GM13976 (cell line): Measurements from ENCODE around the gene CCNE1.

ENCODE experiments used
- DNase-seq: peaks from one replicate; pipeline ENCODE4 v3.0.0; 2012; ENCODE audit warnings: low spot score
- in situ Hi-C: fragments of 300-500 bp; cut with MboI; formaldehyde crosslinking; loops from one replicate; pipeline ENCODE4 v1.12.0; 2022; ENCODE audit warnings: low sequenced_read_pairs, mixed read lengths, inconsistent platforms; ENCODE audit not compliant: unreplicated experiment
- TF ChIP-seq, protein P1 (sequence below): IDR thresholded peaks from 2 replicates; pipeline ENCODE4 v1.5.1; 2012; ENCODE audit warnings: borderline replicate concordance, mild to moderate bottlenecking; ENCODE audit not compliant: insufficient read depth; ENCODE audit errors: extremely low read depth, missing control alignments, control extremely low read depth

The CCNE1 gene

DNA sequence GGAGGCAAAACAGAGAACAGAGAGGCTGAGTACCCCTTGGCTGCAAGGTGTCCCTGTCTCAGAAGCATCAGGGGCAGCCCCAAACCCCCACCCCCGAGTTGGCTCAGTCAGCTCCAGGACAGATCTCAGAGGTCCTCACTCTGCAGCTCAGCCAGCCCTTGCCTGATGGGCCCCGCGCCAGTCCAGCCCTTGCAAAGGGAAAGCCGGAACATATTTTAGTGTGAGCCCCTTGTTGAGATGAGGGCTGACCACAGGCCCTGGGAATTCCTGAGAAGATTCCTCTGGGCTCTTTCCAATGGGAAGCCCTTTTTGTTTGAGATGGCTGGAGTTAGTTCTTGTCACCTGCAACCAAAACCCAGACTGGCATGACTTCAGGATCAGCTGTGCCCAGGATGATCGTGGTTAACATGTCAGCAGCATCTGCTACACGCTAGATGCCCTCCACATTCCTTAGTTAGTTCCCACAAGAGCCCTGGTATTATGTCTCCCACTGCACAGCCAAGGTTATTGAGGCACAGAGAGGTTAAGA, 33.9 kb upstream of the CCNE1 start:
- TF ChIP-seq, protein P1, sequence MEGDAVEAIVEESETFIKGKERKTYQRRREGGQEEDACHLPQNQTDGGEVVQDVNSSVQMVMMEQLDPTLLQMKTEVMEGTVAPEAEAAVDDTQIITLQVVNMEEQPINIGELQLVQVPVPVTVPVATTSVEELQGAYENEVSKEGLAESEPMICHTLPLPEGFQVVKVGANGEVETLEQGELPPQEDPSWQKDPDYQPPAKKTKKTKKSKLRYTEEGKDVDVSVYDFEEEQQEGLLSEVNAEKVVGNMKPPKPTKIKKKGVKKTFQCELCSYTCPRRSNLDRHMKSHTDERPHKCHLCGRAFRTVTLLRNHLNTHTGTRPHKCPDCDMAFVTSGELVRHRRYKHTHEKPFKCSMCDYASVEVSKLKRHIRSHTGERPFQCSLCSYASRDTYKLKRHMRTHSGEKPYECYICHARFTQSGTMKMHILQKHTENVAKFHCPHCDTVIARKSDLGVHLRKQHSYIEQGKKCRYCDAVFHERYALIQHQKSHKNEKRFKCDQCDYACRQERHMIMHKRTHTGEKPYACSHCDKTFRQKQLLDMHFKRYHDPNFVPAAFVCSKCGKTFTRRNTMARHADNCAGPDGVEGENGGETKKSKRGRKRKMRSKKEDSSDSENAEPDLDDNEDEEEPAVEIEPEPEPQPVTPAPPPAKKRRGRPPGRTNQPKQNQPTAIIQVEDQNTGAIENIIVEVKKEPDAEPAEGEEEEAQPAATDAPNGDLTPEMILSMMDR = no peak
- in situ Hi-C loops = no loop called here
- DNase-seq = no peak

DNA sequence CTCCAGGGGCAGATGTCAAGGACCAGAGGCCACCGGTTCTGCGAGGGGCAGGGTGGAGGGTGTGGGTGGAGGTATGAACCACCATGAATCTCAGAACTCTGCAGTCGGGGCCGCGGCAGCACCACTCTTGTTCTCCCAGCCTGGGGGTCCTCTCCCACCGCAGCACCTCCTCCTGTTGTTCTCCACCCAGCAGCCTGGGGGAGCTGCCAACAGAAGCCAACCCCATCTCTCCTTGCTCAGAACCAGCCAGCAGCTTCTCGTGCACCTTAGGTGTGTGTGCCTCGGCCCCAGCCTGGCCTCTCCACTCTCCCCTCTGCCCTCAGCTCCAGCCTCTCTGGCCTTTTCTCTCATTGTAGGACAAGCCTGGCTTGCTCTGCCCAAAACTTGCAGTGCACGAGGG, 31.9 kb upstream of the CCNE1 start:
- TF ChIP-seq, protein P1 = peak; percentile 18
- no peak for DNase-seq
- in situ Hi-C loops = no loop called here

DNA sequence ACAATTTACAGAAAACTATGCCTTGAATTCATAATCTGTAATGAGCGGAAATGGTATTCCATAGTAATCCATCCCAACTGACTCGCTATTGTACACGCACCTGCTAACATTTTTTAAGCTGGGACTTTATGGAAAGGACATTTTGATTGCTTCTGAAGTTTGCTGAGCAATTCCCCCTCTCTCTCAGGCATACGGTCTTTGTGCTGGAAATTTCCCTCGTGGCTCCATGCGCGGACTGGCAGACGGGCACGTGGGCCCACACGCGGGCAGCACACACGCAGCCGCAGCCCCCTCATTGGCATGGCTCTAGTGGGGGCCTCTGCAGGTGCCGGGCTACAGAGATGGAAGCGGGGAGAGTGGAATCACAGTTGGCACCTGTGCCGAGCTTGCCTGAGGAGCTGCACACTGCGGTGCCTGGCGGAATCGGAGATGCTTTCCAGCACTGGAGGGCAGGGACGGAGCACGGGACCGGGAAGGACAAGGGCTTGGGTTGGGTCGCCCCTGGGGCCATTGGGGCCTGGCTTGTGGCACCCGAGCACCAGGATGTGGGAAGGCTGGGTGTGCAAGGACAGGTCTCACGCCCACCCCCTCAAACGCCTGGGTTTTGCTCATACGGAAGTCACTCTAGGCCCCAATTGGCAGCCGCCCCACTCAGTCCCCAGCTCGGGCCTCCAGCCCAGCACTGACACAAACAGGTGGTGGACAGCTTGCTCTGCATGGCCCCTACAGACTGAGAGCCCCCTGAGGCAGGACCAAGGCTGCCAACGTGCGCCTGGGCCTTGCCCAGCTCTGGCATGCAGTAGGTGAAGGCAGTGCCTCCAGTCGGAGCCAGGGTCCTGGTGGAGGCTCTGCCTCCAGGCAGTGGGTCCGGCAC, 30.2 kb upstream of the CCNE1 start:
- TF ChIP-seq, protein P1 = no peak
- DNase-seq = no peak
- in situ Hi-C loops = no loop called here

DNA sequence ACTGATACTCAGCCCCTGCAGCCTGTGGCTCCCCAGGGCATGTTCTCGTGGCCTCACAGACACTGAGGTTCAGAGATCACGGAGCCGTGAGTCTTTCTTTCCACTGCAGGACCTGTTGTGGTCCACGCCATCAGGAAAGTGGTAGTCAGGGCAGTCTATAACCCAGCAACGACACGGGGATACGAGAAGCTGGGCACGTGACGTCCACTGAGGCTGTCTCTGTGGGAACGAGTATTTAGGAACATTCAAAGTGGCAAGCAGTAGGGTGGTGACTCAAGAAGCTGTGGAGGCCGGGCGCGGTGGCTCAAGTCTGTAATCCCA, 29.6 kb upstream of the CCNE1 start:
- no peak for DNase-seq
- in situ Hi-C loops = no loop called here
- TF ChIP-seq, protein P1 = no peak

DNA sequence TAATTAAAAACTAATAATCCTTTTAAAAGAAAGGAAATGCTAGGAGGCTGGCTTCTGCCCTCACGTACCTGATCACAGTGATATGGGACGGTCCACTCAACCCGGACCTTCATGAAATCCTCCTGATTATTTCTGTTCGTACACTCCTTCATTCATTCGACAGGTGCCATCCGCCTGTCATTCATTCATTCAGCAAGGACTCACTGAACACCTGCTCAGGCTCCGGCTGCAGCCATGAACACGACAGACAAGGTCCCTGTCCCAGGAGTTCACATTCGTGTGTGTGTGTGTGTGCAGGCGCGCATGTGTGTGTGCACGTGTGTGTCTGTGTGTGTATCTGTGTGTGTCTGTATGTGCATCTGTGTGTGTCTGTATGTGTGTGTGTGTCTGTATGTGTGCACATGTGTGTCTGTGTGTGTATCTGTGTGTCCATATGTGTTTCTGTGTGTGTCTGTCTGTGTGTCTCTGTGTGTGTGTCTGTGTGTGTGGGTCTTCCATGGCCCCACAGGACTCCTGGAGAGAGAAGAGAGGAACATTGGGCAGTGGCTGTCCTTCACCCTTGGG, 28.1 kb upstream of the CCNE1 start:
- in situ Hi-C loops = no loop called here
- DNase-seq = no peak
- TF ChIP-seq, protein P1 = no peak

DNA sequence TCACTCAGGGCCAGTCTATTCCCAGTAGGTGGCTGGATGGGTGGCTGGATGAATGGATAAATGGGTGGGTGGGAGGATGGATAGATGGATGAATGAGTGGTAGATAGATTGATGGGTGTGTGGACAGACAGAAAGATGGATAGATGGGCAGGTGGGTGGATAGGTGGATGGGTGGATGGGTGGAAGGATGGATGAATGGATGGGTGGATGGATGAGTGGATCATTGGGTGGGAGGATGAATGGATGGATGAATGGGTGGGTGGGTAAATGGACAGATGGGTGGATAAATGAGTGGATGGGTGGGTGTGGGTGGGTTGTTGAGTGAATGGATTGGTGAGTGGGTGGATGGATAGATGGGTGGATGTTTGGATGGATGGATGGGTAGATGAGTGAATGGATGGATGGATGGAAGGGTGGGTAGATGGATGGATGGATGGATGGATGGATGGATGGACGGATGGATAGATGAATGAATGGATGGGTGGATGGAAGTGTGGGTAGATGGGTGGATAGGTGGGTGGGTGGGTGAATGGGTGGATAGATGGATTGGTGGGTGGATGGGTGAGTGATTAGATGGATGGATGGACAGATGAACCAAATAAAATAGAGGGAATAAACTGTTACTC, 27.1 kb upstream of the CCNE1 start:
- DNase-seq = no peak
- TF ChIP-seq, protein P1 = no peak
- in situ Hi-C loops = no loop called here
